K562 (cell line): ENCODE results near the gene RABL6. TPM values are rescaled to one million over a fixed set of nuclear protein-coding genes. Genes with fewer than 3 reads are reported as not detected.

ENCODE experiments used
- ATF1 ChIP-seq, 2 experiments: fragments of 450-650 bp in 1 of 2; IDR thresholded peaks; 2 replicates each; pipeline ENCODE4 v1.6.1; 2016; ENCODE audit warnings: missing compliant biosample characterization in 1 of 2, missing genetic modification characterization in 1 of 2
- BCOR ChIP-seq: fragments of 450-650 bp; IDR thresholded peaks from 2 replicates; pipeline ENCODE4 v1.6.1; 2016
- CTBP1 ChIP-seq: fragments of 450-650 bp; IDR thresholded peaks from 2 replicates; pipeline ENCODE4 v1.6.1; 2016; ENCODE audit warnings: borderline replicate concordance
- E2F4 ChIP-seq: sonication (generic); formaldehyde crosslinking; IDR thresholded peaks from 2 replicates; pipeline ENCODE4 v1.8.0; 2022; ENCODE audit warnings: mild to moderate bottlenecking, low read depth, missing genetic modification reagents
- ESRRA ChIP-seq: fragments of 450-650 bp; IDR thresholded peaks from 2 replicates; pipeline ENCODE4 v1.6.1; 2014; ENCODE audit warnings: low read depth, mild to moderate bottlenecking, moderate library complexity, borderline replicate concordance
- HDAC1 ChIP-seq, 2 experiments: fragments of 450-650 bp; IDR thresholded peaks; 2 replicates each; pipeline ENCODE4 v1.6.1; 2016 to 2017; ENCODE audit warnings: inconsistent platforms in 1 of 2, mild to moderate bottlenecking in 1 of 2, moderate library complexity in 1 of 2
- HMGN3 ChIP-seq: IDR thresholded peaks from 2 replicates; pipeline ENCODE4 v1.6.1; 2011; ENCODE audit warnings: borderline replicate concordance, low read depth, mild to moderate bottlenecking, mixed read lengths, low read length; ENCODE audit not compliant: insufficient read length; ENCODE audit errors: extremely low read depth
- KDM2B ChIP-seq: fragments of 250-450 bp; sonication (Bioruptor Pico); IDR thresholded peaks from 2 replicates; pipeline ENCODE4 v1.8.0; 2021; ENCODE audit warnings: mild to moderate bottlenecking, moderate library complexity
- L3MBTL2 ChIP-seq: fragments of 450-650 bp; IDR thresholded peaks from 2 replicates; pipeline ENCODE4 v1.6.1; 2016; ENCODE audit warnings: mild to moderate bottlenecking, moderate library complexity
- MAFK ChIP-seq: IDR thresholded peaks from 2 replicates; pipeline ENCODE4 v1.6.1; 2011; ENCODE audit warnings: low read length, improper control_type of control experiment
- MITF ChIP-seq: IDR thresholded peaks from 2 replicates; pipeline ENCODE4 v1.6.1; 2014; ENCODE audit warnings: antibody characterized with exemption
- MYBL2 ChIP-seq, 2 experiments: fragments of 450-650 bp in 1 of 2; sonication (generic) in 1 of 2; formaldehyde crosslinking in 1 of 2; IDR thresholded peaks; 2 replicates each; pipeline versions ENCODE4 v1.6.1 to v1.8.1; 2017 to 2022; ENCODE audit warnings: borderline replicate concordance in 1 of 2, inconsistent platforms in 1 of 2, low read depth in 1 of 2, mild to moderate bottlenecking in 1 of 2, missing genetic modification reagents in 1 of 2, moderate library complexity in 1 of 2
- POLR2A ChIP-seq: fragments of 450-650 bp; conservative IDR thresholded peaks from 2 replicates; pipeline ENCODE4 v1.6.1; 2016
- RBM14 ChIP-seq: fragments of 200-400 bp; formaldehyde crosslinking; IDR thresholded peaks from 2 replicates; pipeline ENCODE4 v1.6.1; 2018; ENCODE audit warnings: low read depth, mild to moderate bottlenecking, low read length, moderate library complexity, borderline replicate concordance; ENCODE audit not compliant: insufficient read depth
- RBM22 ChIP-seq: fragments of 200-400 bp; formaldehyde crosslinking; IDR thresholded peaks from 2 replicates; pipeline ENCODE4 v1.6.1; 2018; ENCODE audit warnings: low read length, low read depth; ENCODE audit not compliant: poor library complexity, severe bottlenecking
- TAF15 ChIP-seq: fragments of 200-400 bp; formaldehyde crosslinking; IDR thresholded peaks from 2 replicates; pipeline ENCODE4 v1.6.1; 2017; ENCODE audit warnings: mild to moderate bottlenecking, low read depth, low read length, moderate library complexity
- ZBED1 ChIP-seq: IDR thresholded peaks from 2 replicates; pipeline ENCODE4 v1.6.1; 2014
- ZBTB2 ChIP-seq: fragments of 450-650 bp; IDR thresholded peaks from 2 replicates; pipeline ENCODE4 v1.6.1; 2016; ENCODE audit warnings: antibody characterized with exemption
- ZFP30 ChIP-seq: fragments of 250-450 bp; sonication (Bioruptor Pico); IDR thresholded peaks from 2 replicates; pipeline ENCODE4 v1.8.0; 2022; ENCODE audit warnings: moderate library complexity, mild to moderate bottlenecking, inconsistent platforms, borderline replicate concordance
- ZNF449 ChIP-seq: fragments of 250-450 bp; sonication (Bioruptor Pico); IDR thresholded peaks from 2 replicates; pipeline ENCODE4 v1.8.0; 2022; ENCODE audit warnings: moderate library complexity, mild to moderate bottlenecking, inconsistent platforms
- ZNF584 ChIP-seq: fragments of 200-800 bp; sonication (Bioruptor generic); IDR thresholded peaks from 2 replicates; pipeline ENCODE4 v1.6.1; 2016; ENCODE audit warnings: low read depth, mild to moderate bottlenecking, missing genetic modification characterization, missing compliant biosample characterization
- ZNF586 ChIP-seq: fragments of 450-650 bp; formaldehyde crosslinking; conservative IDR thresholded peaks from 2 replicates; pipeline ENCODE4 v1.4.0; 2020; ENCODE audit warnings: mild to moderate bottlenecking, moderate library complexity
- polyA plus RNA-seq, 8 experiments: library from polyadenylated mRNA; depleted of rRNA in 4 of 8; stranded (reverse) in 5 of 8; unstranded in 3 of 8; fragments of >200 nt; fragmentation: Nextera tagmentation in 2 of 8; fragmentation: Illumina TruSeq in 1 of 8; extraction: Ambion mirVana in 2 of 8; extraction: Trizol in 1 of 8; gene quantifications; 2 replicates each; pipeline versions ENCODE4 v1.2.1 to v1.2.3, GENCODE V29; 2011 to 2014; ENCODE audit warnings: inconsistent platforms in 1 of 8, missing spikeins in 1 of 8
- total RNA-seq, 7 experiments: library from RNA; depleted of rRNA in 6 of 7; stranded (reverse); fragments of >200 nt in 6 of 7; fragmentation: Illumina TruSeq in 2 of 7; extraction: Trizol in 2 of 7; gene quantifications; 2 replicates each; pipeline versions ENCODE4 v1.2.1 to v1.2.3, GENCODE V29; 2011 to 2021; ENCODE audit warnings: low replicate concordance in 1 of 7

Gene RABL6
- total and polyA plus RNA-seq, 9 of the 15 experiments (the other 6 are each of a cell fraction or from before 2014, with no cell fraction given): 5.6 to 181 (median 84.5) TPM

- TF ChIP-seq ZBTB2 (no peak), RBM14 (no peak), ZNF584 (CRISPR knock-in tag) (no peak), ZFP30 (no peak), HDAC1 (IDR thresholded peaks at IDR 0.05) (peak in 1 of 2 experiments; percentile 48; a peak in 1 of 4 replicates), ZNF449 (CRISPR knock-in tag) (no peak), RBM22 (no peak), KDM2B (CRISPR knock-in tag) (no peak), MAFK (no peak), BCOR (no peak), L3MBTL2 (no peak), HMGN3 (no peak), ATF1 (CRISPR knock-in tag; IDR thresholded peaks at IDR 0.05) (no peak), ATF1 (tag; IDR thresholded peaks at IDR 0.05) (no peak), E2F4 (CRISPR knock-in tag) (no peak), MITF (no peak), ZBED1 (no peak), TAF15 (no peak), CTBP1 (no peak), ESRRA (no peak), POLR2A (0 out of 2 replicates have a peak, but pooled peaks have one; percentile 27), MYBL2 (IDR thresholded peaks at IDR 0.05; ENCODE audit: low read depth) (no peak), MYBL2 (CRISPR knock-in tag; IDR thresholded peaks at IDR 0.05; ENCODE audit: borderline replicate concordance) (no peak), ZNF586 (no peak)
Measured at GRCh38 chr9:136886610-136887597, 79.2 kb downstream of the RABL6 start (continued).
